ENCODE results near the gene PC.

GRCh38 chr11:66877588-66878385 is 80.4 kb downstream of the PC start:
- TF ChIP-seq POLR2AphosphoS5 (IDR thresholded peaks at IDR 0.05; ENCODE audit: insufficient read depth, low read depth, low read length) = no peak
- no peak for TF ChIP-seq CTCF (IDR thresholded peaks at IDR 0.05; ENCODE audit: extremely low read depth in 1 of 2, insufficient read depth in 1 of 2, low read depth in 1 of 2, low read length in 2 of 2)
- TF ChIP-seq POLR2A (IDR thresholded peaks at IDR 0.05; ENCODE audit: low read depth, low read length) = no peak
- no peak for TF ChIP-seq EZH2 (IDR thresholded peaks at IDR 0.05; ENCODE audit: borderline replicate concordance, low read depth, low read length, severe bottlenecking)
- TF ChIP-seq JUN (IDR thresholded peaks at IDR 0.05; ENCODE audit: borderline replicate concordance, insufficient read depth, insufficient read length, low read depth) = no peak
- no peak for TF ChIP-seq MYC (IDR thresholded peaks at IDR 0.05; ENCODE audit: low read depth, low read length)

Data from endothelial cell of umbilical vein (primary cell).